Epithelial cell of proximal tubule (primary cell): ENCODE measurements around the gene CLNK. TPM values are rescaled to one million over a fixed set of nuclear protein-coding genes. Genes with fewer than 3 reads are reported as not detected.
"Not testable (repeated sequence)": the region's sequence is repeated elsewhere in the genome, so short reads cannot be mapped to it uniquely, and the experiment has no call there.

Experiments used
- DNase-seq: peaks from one replicate; pipeline ENCODE4 v3.0.0-alpha.2; 2011; ENCODE audit warnings: low read depth
- H3K4me3 ChIP-seq: 2 replicates; pipeline ENCODE4 v1.5.1; 2011; ENCODE audit warnings: low read depth, mild to moderate bottlenecking, low read length
- total RNA-seq: library from RNA; depleted of rRNA; stranded (reverse); fragments of >200 nt; gene quantifications from 2 replicates; pipeline ENCODE4 v1.2.3, GENCODE V29; 2015
- TF ChIP-seq, protein P1 (sequence below): conservative IDR thresholded peaks from 2 replicates; pipeline ENCODE4 v1.5.1; 2012; ENCODE audit warnings: low read depth, mild to moderate bottlenecking, low read length

CLNK gene
- total RNA-seq, 1 donor from 2014 or later = not detected

DNA sequence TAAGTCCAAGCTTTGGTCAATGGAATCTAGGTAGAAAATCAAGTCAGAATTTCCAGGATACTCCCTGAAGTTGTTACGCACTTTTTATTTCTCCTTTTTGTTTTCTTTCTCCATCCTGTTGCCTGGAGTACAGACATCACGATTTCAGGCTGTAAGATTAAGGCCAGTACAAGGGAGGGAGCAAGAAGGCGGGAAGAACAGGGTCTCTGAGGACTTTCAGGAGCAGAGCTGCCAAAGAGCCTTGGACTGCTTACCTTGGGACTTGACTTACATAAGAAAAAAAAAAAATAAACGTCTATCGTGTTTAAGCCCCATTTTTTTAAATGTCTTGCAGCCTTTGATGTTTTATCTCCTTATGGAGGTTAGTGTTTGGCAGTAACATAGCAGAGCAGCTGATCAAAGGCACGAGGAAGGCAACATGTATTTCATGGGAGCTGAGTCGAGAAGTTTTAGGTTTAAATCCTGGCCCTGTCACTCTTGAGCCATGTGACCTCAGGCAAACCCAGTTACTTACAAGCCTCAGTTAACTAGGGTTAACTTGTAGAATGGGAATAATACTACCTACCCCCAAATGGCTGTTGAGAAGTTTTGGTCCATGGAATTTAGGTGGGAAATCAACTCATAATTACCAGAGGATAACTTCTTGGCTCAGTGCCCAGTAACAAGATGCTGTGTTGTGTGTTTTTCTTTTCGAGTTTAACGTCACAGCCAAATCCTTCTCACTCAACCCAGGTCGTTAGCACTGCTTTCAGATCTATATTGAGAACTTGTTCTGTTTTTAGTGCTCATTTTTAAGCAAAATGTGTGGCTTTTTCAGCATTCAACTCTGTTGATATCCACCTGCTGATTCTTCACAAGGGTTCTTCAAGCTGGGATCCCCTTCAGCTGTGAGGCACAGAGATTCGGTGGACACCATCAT is 106.8 kb downstream of the CLNK start:
- TF ChIP-seq, protein P1, sequence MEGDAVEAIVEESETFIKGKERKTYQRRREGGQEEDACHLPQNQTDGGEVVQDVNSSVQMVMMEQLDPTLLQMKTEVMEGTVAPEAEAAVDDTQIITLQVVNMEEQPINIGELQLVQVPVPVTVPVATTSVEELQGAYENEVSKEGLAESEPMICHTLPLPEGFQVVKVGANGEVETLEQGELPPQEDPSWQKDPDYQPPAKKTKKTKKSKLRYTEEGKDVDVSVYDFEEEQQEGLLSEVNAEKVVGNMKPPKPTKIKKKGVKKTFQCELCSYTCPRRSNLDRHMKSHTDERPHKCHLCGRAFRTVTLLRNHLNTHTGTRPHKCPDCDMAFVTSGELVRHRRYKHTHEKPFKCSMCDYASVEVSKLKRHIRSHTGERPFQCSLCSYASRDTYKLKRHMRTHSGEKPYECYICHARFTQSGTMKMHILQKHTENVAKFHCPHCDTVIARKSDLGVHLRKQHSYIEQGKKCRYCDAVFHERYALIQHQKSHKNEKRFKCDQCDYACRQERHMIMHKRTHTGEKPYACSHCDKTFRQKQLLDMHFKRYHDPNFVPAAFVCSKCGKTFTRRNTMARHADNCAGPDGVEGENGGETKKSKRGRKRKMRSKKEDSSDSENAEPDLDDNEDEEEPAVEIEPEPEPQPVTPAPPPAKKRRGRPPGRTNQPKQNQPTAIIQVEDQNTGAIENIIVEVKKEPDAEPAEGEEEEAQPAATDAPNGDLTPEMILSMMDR = no peak
- H3K4me3 ChIP-seq = no peak overlapping the region
- no peak for DNase-seq

DNA sequence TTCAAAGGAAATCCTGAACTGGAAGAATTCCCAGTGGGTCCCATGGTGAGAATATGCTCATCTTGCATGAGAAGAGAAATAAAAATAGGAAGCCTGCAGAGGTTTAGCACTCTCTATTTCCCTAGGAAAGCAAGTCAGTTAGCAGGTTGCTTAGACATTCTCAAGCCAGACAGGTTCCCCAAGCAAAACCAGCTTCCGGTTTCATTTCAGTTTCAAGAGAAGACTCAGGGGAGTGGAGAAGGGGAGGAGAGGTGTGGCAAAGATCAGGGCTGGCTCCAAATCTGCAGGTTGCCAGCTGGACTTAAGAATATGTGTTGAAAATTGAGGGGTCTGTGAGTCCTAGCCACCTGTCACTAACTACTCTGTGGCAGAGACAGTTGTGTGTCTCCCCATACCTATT is 107.5 kb downstream of the CLNK start:
- no peak for DNase-seq
- no peak overlapping the region for H3K4me3 ChIP-seq
- TF ChIP-seq, protein P1 = no peak

DNA sequence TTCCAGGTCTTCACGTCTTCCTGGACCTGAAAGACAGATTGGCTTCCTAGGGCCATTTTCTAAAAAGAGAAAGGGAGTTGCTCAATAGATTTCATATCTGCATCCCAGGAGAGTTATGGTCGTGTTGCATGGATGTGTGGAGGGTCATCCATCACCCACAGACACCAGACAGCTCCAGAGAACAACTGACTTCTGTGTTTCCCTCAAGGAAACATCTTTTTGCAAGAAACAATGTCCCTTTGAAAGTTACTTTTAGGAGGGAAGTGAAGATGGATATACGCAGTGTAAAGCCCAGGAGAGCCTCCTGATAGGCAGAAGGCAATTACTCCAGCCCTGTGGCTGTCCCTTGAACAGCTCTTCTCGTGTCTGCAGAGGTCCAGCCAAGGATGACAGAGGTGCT is 108.3 kb downstream of the CLNK start:
- TF ChIP-seq, protein P1 = no peak
- no peak for DNase-seq

DNA sequence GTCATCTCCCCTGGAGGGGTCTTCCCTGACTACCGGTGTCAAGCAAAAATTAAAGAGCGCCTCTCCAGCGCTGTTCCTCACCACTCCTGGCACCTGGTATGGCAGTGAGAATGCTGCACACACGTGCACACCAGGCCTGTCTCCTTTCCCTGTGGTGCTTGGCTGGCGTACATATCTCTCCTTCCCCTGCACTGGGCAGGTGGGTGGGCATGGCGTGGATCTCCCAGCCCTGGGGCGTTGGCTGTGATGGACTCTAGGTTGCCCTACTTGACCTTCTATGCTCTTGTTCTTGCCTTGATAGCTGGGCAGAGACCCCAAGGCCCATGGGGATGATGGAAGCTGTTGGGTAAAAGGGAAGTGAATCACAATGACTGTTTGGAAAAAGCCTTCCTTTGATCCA is 109.2 kb downstream of the CLNK start:
- no peak for DNase-seq
- no peak overlapping the region for H3K4me3 ChIP-seq
- TF ChIP-seq, protein P1 = no peak

More for the DNA sequence above, 108.3 kb downstream of the CLNK start:
- no peak overlapping the region for H3K4me3 ChIP-seq

DNA sequence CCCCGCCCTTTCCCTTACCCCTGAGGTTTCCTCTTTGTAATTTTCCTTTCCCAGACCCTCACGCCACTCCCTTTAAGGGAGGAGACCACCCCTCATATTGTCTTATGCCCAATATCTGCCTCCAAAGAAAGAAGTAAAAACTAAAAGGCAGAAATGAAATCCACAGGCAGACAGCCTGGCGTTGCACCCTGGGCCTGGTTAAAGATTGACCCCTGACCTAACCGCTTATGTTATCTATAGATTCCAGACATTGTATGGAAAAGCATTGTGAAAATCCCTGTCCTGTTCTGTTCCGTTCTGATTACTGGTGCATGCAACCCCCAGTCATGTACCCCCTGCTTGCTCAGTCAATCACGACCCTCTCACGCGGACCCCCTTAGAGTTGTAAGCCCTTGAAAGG is 110.0 kb downstream of the CLNK start:
- not testable (repeated sequence) for DNase-seq, H3K4me3 ChIP-seq

DNA sequence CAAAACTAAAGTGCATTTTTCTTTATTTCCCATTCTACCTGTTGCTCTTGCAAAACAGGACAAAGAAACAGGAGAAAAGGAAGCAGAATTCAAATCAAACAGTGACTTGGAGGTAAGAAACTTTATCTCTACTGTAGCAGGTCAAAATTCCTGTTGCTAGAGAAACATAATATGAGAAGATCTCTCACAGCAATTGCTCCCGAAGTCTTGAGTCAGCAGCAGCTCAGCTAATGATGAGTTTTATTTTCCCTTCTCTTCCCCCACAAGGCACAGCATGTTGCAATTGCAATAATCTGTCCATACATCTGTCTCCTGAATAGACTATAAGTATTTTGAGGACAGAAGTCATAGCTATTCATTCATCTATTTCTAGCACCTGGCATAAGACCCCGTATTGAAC is 112.7 kb downstream of the CLNK start:
- TF ChIP-seq, protein P1 = no peak
- DNase-seq = no peak

DNA sequence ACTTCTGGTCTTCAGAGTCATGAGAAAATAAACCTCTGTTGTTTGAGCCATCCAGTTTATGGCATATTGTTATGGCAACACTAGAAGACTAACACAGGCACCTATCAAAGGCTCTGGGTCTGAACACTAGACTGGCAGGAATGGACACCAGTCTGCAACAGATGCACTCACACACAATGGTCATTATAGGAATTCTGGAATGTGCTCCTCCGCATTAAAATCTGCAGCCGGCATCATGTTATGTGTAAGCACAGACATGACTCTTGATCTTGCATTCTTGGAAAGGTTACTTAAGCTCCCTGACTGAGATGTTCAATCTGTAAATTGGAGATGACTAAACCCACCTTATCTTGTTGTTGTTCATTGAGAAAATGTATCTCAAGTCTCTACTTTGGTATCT is 115.1 kb downstream of the CLNK start:
- DNase-seq = no peak
- TF ChIP-seq, protein P1 = no peak
- H3K4me3 ChIP-seq = no peak overlapping the region

More for the DNA sequence above, 112.7 kb downstream of the CLNK start:
- H3K4me3 ChIP-seq = no peak overlapping the region
